Smooth muscle cell (in vitro differentiated cells): ENCODE measurements around the gene MRPS6. TPM values are rescaled to one million over a fixed set of nuclear protein-coding genes. Genes with fewer than 3 reads are reported as not detected.

Experiments used
- DNase-seq: peaks from one replicate; lab custom pipeline; 2025; ENCODE audit not compliant: unreplicated experiment; lab: John Stamatoyannopoulos, UW
- H2AFZ ChIP-seq: fragments of 200-600 bp; sonication (generic); 2 replicates; pipeline ENCODE4 v1.6.0; 2016; ENCODE audit warnings: antibody characterized with exemption, low read depth, mild to moderate bottlenecking
- H3F3A ChIP-seq: fragments of 200-600 bp; sonication (generic); 2 replicates; pipeline ENCODE4 v1.6.0; 2017; ENCODE audit warnings: antibody characterized with exemption, low read depth
- H3K27ac ChIP-seq: fragments of 200-600 bp; sonication (generic); 2 replicates; pipeline ENCODE4 v1.5.1; 2016; ENCODE audit warnings: low read depth, mild to moderate bottlenecking
- H3K27me3 ChIP-seq: fragments of 200-600 bp; sonication (generic); 2 replicates; pipeline ENCODE4 v1.6.1; 2016; ENCODE audit warnings: low read depth, mild to moderate bottlenecking
- H3K36me3 ChIP-seq: fragments of 200-600 bp; sonication (generic); 2 replicates; pipeline ENCODE4 v1.5.1; 2016; ENCODE audit warnings: low read depth
- H3K4me1 ChIP-seq: fragments of 200-600 bp; sonication (generic); 2 replicates; pipeline ENCODE4 v1.5.1; 2016; ENCODE audit warnings: low read depth
- H3K4me2 ChIP-seq: fragments of 200-600 bp; sonication (generic); 2 replicates; pipeline ENCODE4 v1.6.0; 2016; ENCODE audit warnings: mild to moderate bottlenecking
- H3K4me3 ChIP-seq: fragments of 200-600 bp; sonication (generic); 2 replicates; pipeline ENCODE4 v1.5.1; 2016; ENCODE audit warnings: mild to moderate bottlenecking
- H3K79me2 ChIP-seq: fragments of 200-600 bp; sonication (generic); 2 replicates; pipeline ENCODE4 v1.6.0; 2016; ENCODE audit warnings: low read depth, mild to moderate bottlenecking
- H3K9ac ChIP-seq: fragments of 200-600 bp; sonication (generic); 2 replicates; pipeline ENCODE4 v1.6.0; 2016; ENCODE audit warnings: low read depth
- H3K9me3 ChIP-seq: fragments of 200-600 bp; sonication (generic); replicated peaks from 2 replicates; pipeline ENCODE4 v1.5.1; 2016; ENCODE audit warnings: low read depth
- H4K20me1 ChIP-seq: fragments of 200-600 bp; sonication (generic); 2 replicates; pipeline ENCODE4 v1.6.0; 2016; ENCODE audit warnings: low read depth
- WGBS: methylation state at CpG from one replicate; pipeline ENCODE4 v1.1.7; 2016; ENCODE audit warnings: low lambda C conversion rate; 5-methylcytosine and 5-hydroxymethylcytosine counted together
- polyA plus RNA-seq: library from polyadenylated mRNA; unstranded; fragments of >200 nt; fragmentation: Nextera tagmentation; extraction: Ambion mirVana; gene quantifications from 2 replicates; pipeline ENCODE4 v1.2.1, GENCODE V29; 2016
- total RNA-seq: library from RNA; depleted of rRNA; stranded (reverse); fragments of >200 nt; gene quantifications from 2 replicates; pipeline ENCODE4 v1.2.3, GENCODE V29; 2014
- TF ChIP-seq, protein P1 (sequence below): fragments of 200-600 bp; sonication (generic); IDR thresholded peaks from 2 replicates; pipeline ENCODE4 v1.5.1; 2017; ENCODE audit warnings: borderline replicate concordance, mild to moderate bottlenecking, antibody characterized with exemption; ENCODE audit not compliant: insufficient read depth, poor library complexity, severe bottlenecking

MRPS6 gene
- total and polyA plus RNA-seq, 2 experiments from 2014 or later, result 47.8 to 152 TPM

DNA sequence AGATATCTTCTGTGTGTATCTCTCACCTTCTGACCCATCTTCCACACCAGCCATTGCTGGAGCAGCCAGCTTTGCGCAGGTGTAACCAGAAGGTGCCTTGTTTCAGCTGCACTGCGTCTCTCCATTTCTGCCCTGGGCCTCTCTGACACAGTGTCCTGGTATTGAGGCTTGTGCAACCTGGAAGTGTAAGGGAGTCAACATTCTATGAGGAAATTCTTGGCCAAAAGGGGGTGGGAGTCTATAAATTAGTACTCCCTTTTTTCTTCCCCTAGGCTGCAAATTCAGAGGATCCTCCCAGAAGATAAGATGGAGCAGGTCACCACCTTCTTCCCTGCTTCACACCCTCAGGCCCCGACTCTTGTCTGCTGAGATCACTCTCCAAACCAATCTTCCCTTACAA lies 109.1 kb downstream of the MRPS6 start:
- no peak overlapping the region for H3K27ac ChIP-seq
- H3K4me3 ChIP-seq, result no peak overlapping the region
- no peak for DNase-seq
- no peaks in the 10 kb centered on the region for H3K9me3 ChIP-seq
- no peak overlapping the region for H2AFZ ChIP-seq
- H3K9ac ChIP-seq, result no peak overlapping the region
- H3K27me3 ChIP-seq, result no peaks in the 10 kb centered on the region
- no peaks in the 10 kb centered on the region for H4K20me1 ChIP-seq
- 88% methylated on average over 3 of the region's 3 CpGs for WGBS
- H3K4me1 ChIP-seq, result peaks cover 32% of the 10 kb centered on the region
- no peaks in the 10 kb centered on the region for H3K79me2 ChIP-seq
- TF ChIP-seq, protein P1, sequence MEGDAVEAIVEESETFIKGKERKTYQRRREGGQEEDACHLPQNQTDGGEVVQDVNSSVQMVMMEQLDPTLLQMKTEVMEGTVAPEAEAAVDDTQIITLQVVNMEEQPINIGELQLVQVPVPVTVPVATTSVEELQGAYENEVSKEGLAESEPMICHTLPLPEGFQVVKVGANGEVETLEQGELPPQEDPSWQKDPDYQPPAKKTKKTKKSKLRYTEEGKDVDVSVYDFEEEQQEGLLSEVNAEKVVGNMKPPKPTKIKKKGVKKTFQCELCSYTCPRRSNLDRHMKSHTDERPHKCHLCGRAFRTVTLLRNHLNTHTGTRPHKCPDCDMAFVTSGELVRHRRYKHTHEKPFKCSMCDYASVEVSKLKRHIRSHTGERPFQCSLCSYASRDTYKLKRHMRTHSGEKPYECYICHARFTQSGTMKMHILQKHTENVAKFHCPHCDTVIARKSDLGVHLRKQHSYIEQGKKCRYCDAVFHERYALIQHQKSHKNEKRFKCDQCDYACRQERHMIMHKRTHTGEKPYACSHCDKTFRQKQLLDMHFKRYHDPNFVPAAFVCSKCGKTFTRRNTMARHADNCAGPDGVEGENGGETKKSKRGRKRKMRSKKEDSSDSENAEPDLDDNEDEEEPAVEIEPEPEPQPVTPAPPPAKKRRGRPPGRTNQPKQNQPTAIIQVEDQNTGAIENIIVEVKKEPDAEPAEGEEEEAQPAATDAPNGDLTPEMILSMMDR, result no peak
- H3K36me3 ChIP-seq, result no peaks in the 10 kb centered on the region
- no peaks in the 10 kb centered on the region for H3F3A ChIP-seq
- H3K4me2 ChIP-seq, result no peak overlapping the region

DNA sequence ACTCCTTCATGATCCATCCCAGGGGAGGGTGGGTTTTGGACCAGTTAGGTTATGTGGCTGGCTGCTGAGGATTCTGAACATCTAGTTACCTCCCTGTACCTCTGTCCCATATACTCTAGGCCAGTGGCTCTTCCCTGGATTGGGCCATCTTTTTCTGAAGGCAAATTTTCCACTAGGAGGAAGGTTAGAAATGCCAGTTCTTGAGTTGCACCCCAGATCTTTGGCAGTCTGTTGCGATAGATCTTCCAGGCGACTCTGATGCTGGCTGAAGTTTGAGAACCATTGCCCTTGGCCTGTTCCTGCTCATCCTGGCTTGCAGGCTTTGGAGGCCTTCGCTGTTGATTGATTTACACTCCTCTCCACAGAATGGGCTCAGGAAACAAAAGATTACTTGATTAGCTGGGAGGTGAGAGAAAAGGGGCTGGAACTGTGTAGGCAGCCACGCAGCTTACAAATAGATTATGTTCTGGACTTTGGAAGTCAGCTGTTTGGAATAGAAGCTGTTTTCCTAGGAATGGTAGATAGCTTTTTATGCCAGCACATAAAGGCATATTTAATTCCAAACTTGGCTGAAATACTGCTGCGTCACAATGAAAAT lies 110.1 kb downstream of the MRPS6 start:
- H3K27ac ChIP-seq, result no peak overlapping the region
- H2AFZ ChIP-seq, result no peak overlapping the region
- no peaks in the 10 kb centered on the region for H3K79me2 ChIP-seq
- peaks cover 30% of the 10 kb centered on the region for H3K4me1 ChIP-seq
- H3F3A ChIP-seq, result no peaks in the 10 kb centered on the region
- no peak overlapping the region for H3K4me3 ChIP-seq
- H3K36me3 ChIP-seq, result no peaks in the 10 kb centered on the region
- TF ChIP-seq, protein P1, result no peak
- no peak for DNase-seq
- no peaks in the 10 kb centered on the region for H3K9me3 ChIP-seq
- no peak overlapping the region for H3K9ac ChIP-seq
- no peaks in the 10 kb centered on the region for H4K20me1 ChIP-seq
- no peak overlapping the region for H3K4me2 ChIP-seq
- 80% methylated on average over 5 of the region's 5 CpGs for WGBS
- no peaks in the 10 kb centered on the region for H3K27me3 ChIP-seq

DNA sequence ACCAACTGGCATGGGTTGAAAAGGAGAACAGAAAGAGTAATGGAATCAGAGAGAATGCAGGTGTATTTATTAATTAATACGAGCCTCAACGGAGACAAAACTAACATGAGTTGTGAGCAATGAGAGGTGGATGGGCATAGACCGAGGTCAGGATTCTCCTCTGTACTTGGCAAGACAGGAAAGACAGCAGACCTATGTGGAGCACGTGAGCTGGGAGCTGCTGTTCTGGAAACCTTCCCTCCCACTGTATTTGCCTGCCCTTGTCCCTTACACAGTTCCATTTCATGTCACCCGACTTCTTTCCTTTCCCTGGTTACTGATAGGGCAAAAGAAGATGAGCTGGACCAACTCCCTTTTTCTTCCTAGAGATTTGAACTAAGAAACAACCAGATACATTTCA lies 110.9 kb downstream of the MRPS6 start:
- Histone ChIP-seq H3K4me2 (no peak overlapping the region), H3K9ac (no peak overlapping the region), H3K4me3 (no peak overlapping the region), H3K36me3 (no peaks in the 10 kb centered on the region), H3K27me3 (no peaks in the 10 kb centered on the region), H4K20me1 (no peaks in the 10 kb centered on the region), H3K27ac (no peak overlapping the region), H2AFZ (no peak overlapping the region), H3F3A (no peaks in the 10 kb centered on the region), H3K79me2 (no peaks in the 10 kb centered on the region), H3K9me3 (no peaks in the 10 kb centered on the region), H3K4me1 (peaks cover 22% of the 10 kb centered on the region)
- 94% methylated on average over 5 of the region's 5 CpGs for WGBS
- DNase-seq, result no peak
- TF ChIP-seq, protein P1, result no peak
